Osteocyte (in vitro differentiated cells): ENCODE results near the gene UBXN2A. TPM values are rescaled to one million over a fixed set of nuclear protein-coding genes. Genes with fewer than 3 reads are reported as not detected.

ENCODE experiments used
- DNase-seq: peaks from one replicate; pipeline ENCODE4 v3.0.0; 2021; ENCODE audit warnings: mixed read lengths; ENCODE audit not compliant: unreplicated experiment; ENCODE audit errors: extremely low spot score
- H3K27ac Mint-ChIP-seq: one replicate; pipeline ENCODE4 v1.8.0; 2021; ENCODE audit warnings: mild to moderate bottlenecking, mixed read lengths; ENCODE audit not compliant: unreplicated experiment
- H3K27me3 Mint-ChIP-seq: one replicate; pipeline ENCODE4 v1.8.0; 2021; ENCODE audit warnings: mixed read lengths; ENCODE audit not compliant: unreplicated experiment
- H3K36me3 Mint-ChIP-seq: one replicate; pipeline ENCODE4 v1.8.0; 2021; ENCODE audit warnings: mixed read lengths; ENCODE audit not compliant: unreplicated experiment
- H3K4me1 Mint-ChIP-seq: one replicate; pipeline ENCODE4 v1.8.0; 2021; ENCODE audit warnings: mixed read lengths; ENCODE audit not compliant: unreplicated experiment
- H3K4me3 Mint-ChIP-seq: one replicate; pipeline ENCODE4 v1.8.0; 2021; ENCODE audit warnings: mild to moderate bottlenecking, moderate library complexity, mixed read lengths; ENCODE audit not compliant: unreplicated experiment
- H3K9me3 Mint-ChIP-seq: one replicate; pipeline ENCODE4 v1.8.0; 2021; ENCODE audit warnings: mixed read lengths; ENCODE audit not compliant: unreplicated experiment
- long read RNA-seq: library from polyadenylated mRNA; unstranded; transcript quantifications from one replicate; pipeline ENCODE4 v2.0.0, GENCODE V29; 2021
- total RNA-seq: library from RNA; stranded (reverse); gene quantifications from 2 replicates; pipeline ENCODE4 v1.2.1, GENCODE V29; 2021
- TF ChIP-seq, protein P1 (sequence below): fragments of 200-600 bp; sonication (generic); IDR thresholded peaks from 2 replicates; pipeline ENCODE4 v1.5.0; 2021; ENCODE audit warnings: antibody characterized with exemption, mild to moderate bottlenecking, moderate library complexity

Gene UBXN2A, protein sequence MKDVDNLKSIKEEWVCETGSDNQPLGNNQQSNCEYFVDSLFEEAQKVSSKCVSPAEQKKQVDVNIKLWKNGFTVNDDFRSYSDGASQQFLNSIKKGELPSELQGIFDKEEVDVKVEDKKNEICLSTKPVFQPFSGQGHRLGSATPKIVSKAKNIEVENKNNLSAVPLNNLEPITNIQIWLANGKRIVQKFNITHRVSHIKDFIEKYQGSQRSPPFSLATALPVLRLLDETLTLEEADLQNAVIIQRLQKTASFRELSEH
- total RNA-seq, result 18.8 and 18.9 TPM in 2 replicates
- long read RNA-seq, full-length matches to known transcripts, result 77 of 106 reads
- long read RNA-seq, partial matches to known transcripts, result 4 of 106 reads
- long read RNA-seq, other reads (novel, unspliced or antisense), result 25 of 106 reads

DNA sequence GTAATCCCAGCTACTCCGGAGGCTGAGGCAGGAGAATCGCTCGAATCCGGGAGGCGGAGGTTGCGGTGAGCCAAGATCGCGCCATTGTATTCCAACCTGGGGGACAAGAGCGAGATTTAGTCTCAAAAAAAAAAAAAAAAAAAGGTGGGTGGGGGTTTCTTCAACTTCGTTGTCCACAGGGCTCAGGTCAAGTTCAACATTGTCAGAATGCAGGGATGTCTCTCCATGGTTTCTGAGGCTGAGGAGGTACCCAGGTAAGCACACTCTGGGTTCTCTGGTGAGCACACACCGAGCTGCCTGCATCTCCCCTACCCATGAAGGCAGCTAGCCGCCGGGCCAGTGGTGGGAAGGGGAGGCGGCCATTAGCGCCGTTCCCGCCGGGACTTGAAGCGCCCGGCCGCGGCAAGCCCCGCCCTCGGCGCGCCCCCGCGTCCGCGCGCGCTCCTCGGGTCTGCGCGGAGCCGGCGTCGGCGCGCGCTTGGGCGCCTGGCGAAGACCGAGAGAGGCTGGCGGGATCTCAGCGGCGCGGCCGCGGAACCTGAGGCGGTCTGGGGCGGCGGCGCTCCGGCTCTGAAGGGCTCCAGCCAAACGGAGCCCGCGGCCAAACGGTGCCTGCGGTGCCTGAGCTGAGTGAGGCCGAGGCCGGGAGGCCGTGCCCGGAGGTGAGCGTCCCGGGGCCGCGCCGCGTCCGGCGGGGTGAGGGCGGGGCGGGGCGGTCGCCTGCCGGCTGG lies at the start of gene UBXN2A:
Gene UBXN2A, plus strand, starts transcription at position 477 of the 731 bp plus-strand sequence. CDS start 17,852 bp downstream, outside the sequence.
- Mint-ChIP-seq H3K36me3 (peaks cover 8% of the 10 kb centered on the region), H3K27ac (peak within 1 kb of the TSS; percentile 93), H3K4me1 (peaks cover 36% of the 10 kb centered on the region), H3K9me3 (no peaks in the 10 kb centered on the region), H3K4me3 (peak within 1 kb of the TSS; percentile 92), H3K27me3 (no peaks in the 10 kb centered on the region)
- peak; percentile 94 for DNase-seq
- TF ChIP-seq, protein P1, sequence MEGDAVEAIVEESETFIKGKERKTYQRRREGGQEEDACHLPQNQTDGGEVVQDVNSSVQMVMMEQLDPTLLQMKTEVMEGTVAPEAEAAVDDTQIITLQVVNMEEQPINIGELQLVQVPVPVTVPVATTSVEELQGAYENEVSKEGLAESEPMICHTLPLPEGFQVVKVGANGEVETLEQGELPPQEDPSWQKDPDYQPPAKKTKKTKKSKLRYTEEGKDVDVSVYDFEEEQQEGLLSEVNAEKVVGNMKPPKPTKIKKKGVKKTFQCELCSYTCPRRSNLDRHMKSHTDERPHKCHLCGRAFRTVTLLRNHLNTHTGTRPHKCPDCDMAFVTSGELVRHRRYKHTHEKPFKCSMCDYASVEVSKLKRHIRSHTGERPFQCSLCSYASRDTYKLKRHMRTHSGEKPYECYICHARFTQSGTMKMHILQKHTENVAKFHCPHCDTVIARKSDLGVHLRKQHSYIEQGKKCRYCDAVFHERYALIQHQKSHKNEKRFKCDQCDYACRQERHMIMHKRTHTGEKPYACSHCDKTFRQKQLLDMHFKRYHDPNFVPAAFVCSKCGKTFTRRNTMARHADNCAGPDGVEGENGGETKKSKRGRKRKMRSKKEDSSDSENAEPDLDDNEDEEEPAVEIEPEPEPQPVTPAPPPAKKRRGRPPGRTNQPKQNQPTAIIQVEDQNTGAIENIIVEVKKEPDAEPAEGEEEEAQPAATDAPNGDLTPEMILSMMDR, result no peak

DNA sequence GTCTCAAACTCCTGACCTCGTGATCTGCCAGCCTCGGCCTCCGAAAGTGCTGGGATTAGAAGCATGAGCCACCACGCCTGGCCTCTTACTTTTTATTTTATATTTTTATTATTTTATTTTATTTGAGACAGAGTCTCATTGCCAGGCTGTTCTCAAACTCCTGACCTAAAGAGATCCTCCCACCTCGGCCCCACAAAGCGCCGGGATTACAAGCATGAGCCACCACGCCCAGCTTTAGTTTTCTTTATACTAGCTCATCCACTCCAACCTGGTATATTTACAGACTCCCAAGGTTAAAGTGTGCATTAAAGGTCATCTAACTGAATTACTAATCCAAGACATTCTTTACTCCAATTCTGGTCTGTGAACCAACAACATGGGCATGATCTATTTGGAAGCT lies 40.1 kb upstream of the UBXN2A start:
- Mint-ChIP-seq H3K36me3 (peaks cover 2% of the 10 kb centered on the region), H3K4me1 (peaks cover 28% of the 10 kb centered on the region), H3K27me3 (no peaks in the 10 kb centered on the region), H3K4me3 (no peak overlapping the region), H3K9me3 (no peaks in the 10 kb centered on the region), H3K27ac (peak overlapping the region; percentile 81)
- DNase-seq, result no peak
- TF ChIP-seq, protein P1, result no peak

DNA sequence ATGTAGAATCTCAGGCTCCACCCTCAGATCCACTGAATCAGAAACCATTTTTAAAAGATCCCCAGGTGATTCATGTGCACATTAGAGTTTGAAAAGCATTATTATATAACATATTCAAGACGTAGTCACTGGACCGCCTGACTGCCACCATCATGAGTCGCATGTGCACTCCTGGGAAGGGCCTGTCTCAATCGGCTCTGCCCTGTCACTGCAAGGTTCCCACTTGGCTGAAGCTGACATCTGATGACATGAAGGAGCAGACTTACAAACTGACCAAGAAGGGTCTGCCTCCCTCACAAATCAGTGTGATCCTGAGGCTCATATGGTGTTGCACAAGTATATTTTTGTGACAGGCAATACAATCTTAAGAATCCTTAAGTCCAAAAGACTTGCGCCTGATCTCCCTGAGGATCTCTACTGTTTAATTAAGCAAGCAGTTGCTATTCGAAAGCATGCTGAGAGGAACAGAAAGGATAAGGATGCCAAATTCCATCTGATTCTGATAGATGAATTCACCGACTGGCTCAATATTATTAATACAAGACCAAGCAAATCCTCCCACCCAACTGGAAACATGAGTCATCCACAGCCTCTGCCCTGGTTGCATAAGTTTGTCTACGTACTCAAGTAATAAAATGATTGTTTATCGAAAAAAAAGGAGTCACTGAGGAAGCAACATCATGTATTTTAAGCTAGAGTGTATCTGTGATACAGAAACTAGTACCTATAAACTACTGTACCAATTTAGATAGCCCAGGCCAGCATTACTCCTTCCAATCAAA lies 39.5 kb upstream of the UBXN2A start:
- TF ChIP-seq, protein P1, result no peak
- Mint-ChIP-seq H3K27ac (peak overlapping the region; percentile 81), H3K9me3 (no peaks in the 10 kb centered on the region), H3K27me3 (no peaks in the 10 kb centered on the region), H3K36me3 (peaks cover 2% of the 10 kb centered on the region), H3K4me1 (peaks cover 31% of the 10 kb centered on the region), H3K4me3 (no peak overlapping the region)
- DNase-seq, result no peak

DNA sequence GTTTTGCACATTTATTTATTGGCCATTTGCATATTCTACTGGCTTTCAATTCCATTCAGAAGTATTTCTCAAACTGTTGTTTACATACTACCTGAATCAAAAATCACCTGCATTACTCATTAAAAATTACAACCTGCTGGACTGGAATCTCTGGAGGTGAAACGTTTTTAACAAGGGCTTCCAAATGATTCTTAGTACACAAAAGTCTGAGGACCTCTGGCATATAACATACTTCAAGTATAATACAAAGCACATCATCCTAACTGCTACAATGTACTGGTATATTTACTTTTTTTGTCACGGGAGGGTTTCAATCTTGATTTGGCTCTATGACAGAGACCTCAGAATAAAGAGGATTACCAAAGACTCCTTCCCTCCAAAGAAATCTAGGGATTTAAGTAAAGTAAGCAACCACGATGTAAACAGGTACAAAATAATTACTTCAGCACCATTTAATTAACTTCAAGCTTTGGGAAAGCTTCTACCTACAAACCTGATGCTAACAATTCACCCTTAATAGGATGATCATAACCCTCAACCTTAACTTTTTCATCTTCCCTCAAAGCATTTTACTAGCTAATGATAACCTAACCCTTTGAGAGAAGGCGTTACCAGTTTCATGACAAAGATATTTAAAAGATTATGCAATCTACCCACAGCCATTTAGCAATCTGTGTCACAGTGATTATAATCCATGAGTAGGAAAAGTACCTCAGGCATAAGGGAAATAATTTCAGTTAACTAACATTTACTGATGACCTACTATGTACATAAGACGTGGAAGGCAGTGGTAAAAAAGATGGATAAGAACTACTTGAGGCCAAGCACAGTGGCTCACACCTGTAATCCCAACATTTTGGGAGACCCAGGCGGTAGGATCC lies 38.1 kb upstream of the UBXN2A start:
- Mint-ChIP-seq H3K4me3 (no peak overlapping the region), H3K4me1 (peaks cover 32% of the 10 kb centered on the region), H3K36me3 (peaks cover 2% of the 10 kb centered on the region), H3K9me3 (no peaks in the 10 kb centered on the region), H3K27ac (no peak overlapping the region), H3K27me3 (no peaks in the 10 kb centered on the region)
- no peak for DNase-seq
- TF ChIP-seq, protein P1, result no peak
